Sigmoid colon (tissue), 7 donors: ENCODE data around the gene MED17. TPM values are rescaled to one million over a fixed set of nuclear protein-coding genes. Genes with fewer than 3 reads are reported as not detected.

ENCODE experiments used
- DNase-seq: peaks from one replicate; pipeline ENCODE4 v3.0.0-alpha.2; 2019
- H3K27ac ChIP-seq, 4 donors: fragments of 200-600 bp; sonication (generic); one replicate each; pipeline ENCODE4 v1.5.1; 2016 to 2019; ENCODE audit warnings: mild to moderate bottlenecking in 1 of 4
- H3K27me3 ChIP-seq, 3 donors: fragments of 200-600 bp; sonication (generic); one replicate each; pipeline ENCODE4 v1.5.1; 2019; ENCODE audit warnings: mild to moderate bottlenecking in 1 of 3
- H3K36me3 ChIP-seq, 4 donors: fragments of 200-600 bp; sonication (generic); one replicate each; pipeline ENCODE4 v1.5.1; 2016 to 2019
- H3K4me1 ChIP-seq, 4 donors: fragments of 200-600 bp; sonication (generic); one replicate each; pipeline ENCODE4 v1.5.1; 2017 to 2019
- H3K4me3 ChIP-seq, 4 donors: fragments of 200-600 bp; sonication (generic); one replicate each; pipeline ENCODE4 v1.5.1; 2017 to 2019; ENCODE audit warnings: mild to moderate bottlenecking in 2 of 4, moderate library complexity in 1 of 4
- H3K9me3 ChIP-seq, 4 donors: fragments of 200-600 bp in 3 of 4; sonication (generic) in 3 of 4; one replicate each; pipeline versions ENCODE4 v1.5.1 to v1.6.1; 2013 to 2019
- CTCF ChIP-seq, 4 experiments: fragments of 450-650 bp in 3 of 4; fragments of 200-600 bp in 1 of 4; IDR thresholded peaks; one replicate each; pipeline ENCODE4 v1.5.1; 2016 to 2019; ENCODE audit warnings: antibody characterized with exemption in 4 of 4, mild to moderate bottlenecking in 3 of 4, moderate library complexity in 2 of 4
- EP300 ChIP-seq, 4 donors: sonication (generic); formaldehyde crosslinking; IDR thresholded peaks; one replicate each; pipeline ENCODE4 v1.6.1; 2017; ENCODE audit warnings: antibody characterized with exemption in 4 of 4
- POLR2A ChIP-seq, 2 donors: fragments of 450-650 bp; IDR thresholded peaks; one replicate each; pipeline ENCODE4 v1.6.1; 2016; ENCODE audit warnings: antibody characterized with exemption in 2 of 2, mild to moderate bottlenecking in 2 of 2, moderate library complexity in 2 of 2
- POLR2AphosphoS5 ChIP-seq, 4 donors: sonication (generic); formaldehyde crosslinking; IDR thresholded peaks; one replicate each; pipeline ENCODE4 v1.6.1; 2017; ENCODE audit warnings: antibody characterized with exemption in 4 of 4
- WGBS, 2 donors: extraction: QIAGEN DNeasy Blood & Tissue Kit; methylation state at CpG; one replicate each; pipeline ENCODE4 v1.1.7; 2013; 5-methylcytosine and 5-hydroxymethylcytosine counted together
- intact Hi-C: fragments of 100-400 bp; cut with DNase I; formaldehyde crosslinking; loops from one replicate; pipeline ENCODE4 v1.15.1; 2023
- polyA plus RNA-seq, 3 donors: library from polyadenylated mRNA; stranded (reverse); fragments of 200-250 nt; gene quantifications; one replicate each; pipeline ENCODE4 v1.2.3, GENCODE V29; 2013
- total RNA-seq, 4 donors: library from RNA; depleted of rRNA; stranded (reverse); fragments of >200 nt; gene quantifications; one replicate each; pipeline ENCODE4 v1.1.0, GENCODE V29; 2016
- donor health status: healthy with polysubstance abuse.
- donor health status: Bipolar disorder and iron deficiency.
- donor health status: healthy.

Gene MED17
- total and polyA plus RNA-seq, 7 donors: 7.2 to 28.9 (median 19.9) TPM

GRCh38 chr11:93804879-93805278, 20.8 kb downstream of the MED17 start:
- Histone ChIP-seq H3K4me1 (no peaks in the 10 kb centered on the region), H3K36me3 (peaks cover 4 to 96% (median 38%) of the 10 kb centered on the region in 4 donors), H3K27me3 (no peaks in the 10 kb centered on the region), H3K4me3 (no peak overlapping the region), H3K27ac (no peak overlapping the region), H3K9me3 (no peaks in the 10 kb centered on the region)
- TF ChIP-seq POLR2AphosphoS5 (IDR thresholded peaks at IDR 0.05) (no peak), CTCF (IDR thresholded peaks at IDR 0.05) (no peak), POLR2A (IDR thresholded peaks at IDR 0.05) (no peak), EP300 (IDR thresholded peaks at IDR 0.05) (no peak)
- intact Hi-C loops: no loop called here
- WGBS, 2 donors: 94 to 98% methylated on average over 2 of the region's 2 CpGs
- DNase-seq: no peak

DNA sequence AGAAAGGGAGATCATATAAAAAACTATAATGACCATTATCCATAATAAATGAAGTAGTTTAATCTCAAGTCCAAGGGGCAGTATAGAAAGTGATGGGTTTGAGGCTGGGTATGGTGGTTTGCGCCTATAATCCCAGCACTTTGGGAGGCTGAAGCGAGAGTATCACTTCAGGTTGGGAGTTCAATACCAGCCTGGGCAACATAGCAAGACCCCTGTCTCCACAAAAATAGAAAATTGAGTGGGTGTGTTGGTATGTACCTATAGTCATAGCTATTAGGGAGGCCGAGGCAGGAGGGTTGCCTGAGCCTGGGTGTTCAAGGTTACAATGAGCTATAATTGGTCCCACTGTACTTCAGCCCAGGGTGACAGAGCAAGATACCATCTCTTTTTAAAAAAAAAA, 23.9 kb downstream of the MED17 start:
- TF ChIP-seq EP300 (IDR thresholded peaks at IDR 0.05) (no peak), POLR2AphosphoS5 (IDR thresholded peaks at IDR 0.05) (no peak), CTCF (IDR thresholded peaks at IDR 0.05) (no peak), POLR2A (IDR thresholded peaks at IDR 0.05) (no peak)

GRCh38 chr11:93813974-93814373, 29.9 kb downstream of the MED17 start:
- intact Hi-C loops: loop anchor here (10.0 kb wide), 1 partner anchor 1549 kb away; no protein-coding TSS in a partner anchor

More for the DNA sequence above, 23.9 kb downstream of the MED17 start:
- intact Hi-C loops: no loop called here
- Histone ChIP-seq H3K4me1 (peaks cover 0 to 10% (median 0%) of the 10 kb centered on the region in 4 donors), H3K27ac (no peak overlapping the region), H3K36me3 (peaks cover 8 to 96% (median 44%) of the 10 kb centered on the region in 4 donors), H3K27me3 (no peaks in the 10 kb centered on the region), H3K4me3 (no peak overlapping the region), H3K9me3 (no peaks in the 10 kb centered on the region)
- DNase-seq: no peak
- 96 to 97% methylated on average over 3 of the region's 3 CpGs for WGBS, 2 donors

DNA sequence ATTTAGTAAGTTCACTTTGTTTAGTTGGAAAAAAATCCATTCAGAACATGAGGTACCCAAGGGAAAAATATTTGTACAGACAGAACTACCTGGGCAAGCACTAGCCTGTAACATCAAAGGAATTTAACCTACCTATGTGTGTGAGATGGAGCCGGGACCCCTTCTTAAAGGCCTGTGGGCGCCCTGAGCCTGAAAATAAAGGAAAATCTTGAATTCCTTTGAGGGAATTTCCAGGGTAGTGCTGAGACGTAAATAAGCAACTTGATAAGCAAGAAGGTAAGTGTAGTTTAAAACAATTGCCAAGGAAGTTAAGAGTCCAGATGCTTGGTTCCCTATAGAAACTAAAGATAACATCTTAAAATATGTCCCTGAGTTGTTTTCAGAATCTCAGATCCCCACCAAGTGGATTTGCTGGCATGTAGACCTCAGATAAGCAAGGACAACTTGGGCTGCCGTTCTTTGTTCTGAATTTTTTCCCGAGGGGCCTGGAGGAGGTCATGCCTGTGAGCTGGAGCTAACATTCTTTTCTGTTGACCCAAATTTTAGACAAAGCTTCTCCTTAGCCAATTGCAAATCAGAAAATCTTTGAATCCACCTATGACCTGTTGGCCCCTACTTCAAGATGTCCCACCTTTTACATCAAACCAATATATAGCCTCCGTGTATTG, 31.0 kb downstream of the MED17 start:
- Histone ChIP-seq H3K27ac (no peak overlapping the region), H3K4me3 (no peak overlapping the region), H3K9me3 (no peaks in the 10 kb centered on the region), H3K27me3 (no peaks in the 10 kb centered on the region), H3K4me1 (peaks cover 0 to 36% (median 10%) of the 10 kb centered on the region in 4 donors), H3K36me3 (peaks cover 8 to 54% (median 17%) of the 10 kb centered on the region in 4 donors)
- DNase-seq: no peak
- TF ChIP-seq CTCF (IDR thresholded peaks at IDR 0.05) (no peak), POLR2AphosphoS5 (IDR thresholded peaks at IDR 0.05) (no peak), EP300 (IDR thresholded peaks at IDR 0.05) (no peak), POLR2A (IDR thresholded peaks at IDR 0.05) (no peak)
- intact Hi-C loops: loop anchor here (10.0 kb wide), 1 partner anchor 1550 kb away; no protein-coding TSS in a partner anchor
- 95 to 96% methylated on average over 6 of the region's 6 CpGs for WGBS, 2 donors

More at GRCh38 chr11:93813974-93814373, 29.9 kb downstream of the MED17 start:
- H3K9me3 ChIP-seq: no peaks in the 10 kb centered on the region
- no peak for TF ChIP-seq POLR2AphosphoS5 (IDR thresholded peaks at IDR 0.05)
- no peak for DNase-seq
- H3K27ac ChIP-seq: no peak overlapping the region
- peaks cover 0 to 35% (median 10%) of the 10 kb centered on the region in 4 donors for H3K4me1 ChIP-seq
- H3K36me3 ChIP-seq: peaks cover 13 to 66% (median 26%) of the 10 kb centered on the region in 4 donors
- H3K4me3 ChIP-seq: no peak overlapping the region
- no peaks in the 10 kb centered on the region for H3K27me3 ChIP-seq
- 96 to 98% methylated on average over 5 of the region's 5 CpGs for WGBS, 2 donors

- Histone ChIP-seq H3K27ac (no peak overlapping the region), H3K27me3 (no peaks in the 10 kb centered on the region), H3K4me1 (peaks cover 0 to 35% (median 10%) of the 10 kb centered on the region in 4 donors), H3K9me3 (no peaks in the 10 kb centered on the region), H3K36me3 (peaks cover 0 to 28% (median 5%) of the 10 kb centered on the region in 4 donors), H3K4me3 (no peak overlapping the region)
- WGBS, 2 donors: 80 to 84% methylated on average over 4 of the region's 4 CpGs
- intact Hi-C loops: loop anchor here (10.0 kb wide), 1 partner anchor 1553 kb away; no protein-coding TSS in a partner anchor
- no peak for DNase-seq
- TF ChIP-seq CTCF (IDR thresholded peaks at IDR 0.05) (no peak), POLR2A (IDR thresholded peaks at IDR 0.05) (no peak), EP300 (IDR thresholded peaks at IDR 0.05) (no peak), POLR2AphosphoS5 (IDR thresholded peaks at IDR 0.05) (peak in 1 of 4 donors; percentile 22)
Observed at GRCh38 chr11:93817426-93818348, 33.6 kb downstream of the MED17 start.
